Measurements from ENCODE around the gene KLHL30.

Gene KLHL30

DNA sequence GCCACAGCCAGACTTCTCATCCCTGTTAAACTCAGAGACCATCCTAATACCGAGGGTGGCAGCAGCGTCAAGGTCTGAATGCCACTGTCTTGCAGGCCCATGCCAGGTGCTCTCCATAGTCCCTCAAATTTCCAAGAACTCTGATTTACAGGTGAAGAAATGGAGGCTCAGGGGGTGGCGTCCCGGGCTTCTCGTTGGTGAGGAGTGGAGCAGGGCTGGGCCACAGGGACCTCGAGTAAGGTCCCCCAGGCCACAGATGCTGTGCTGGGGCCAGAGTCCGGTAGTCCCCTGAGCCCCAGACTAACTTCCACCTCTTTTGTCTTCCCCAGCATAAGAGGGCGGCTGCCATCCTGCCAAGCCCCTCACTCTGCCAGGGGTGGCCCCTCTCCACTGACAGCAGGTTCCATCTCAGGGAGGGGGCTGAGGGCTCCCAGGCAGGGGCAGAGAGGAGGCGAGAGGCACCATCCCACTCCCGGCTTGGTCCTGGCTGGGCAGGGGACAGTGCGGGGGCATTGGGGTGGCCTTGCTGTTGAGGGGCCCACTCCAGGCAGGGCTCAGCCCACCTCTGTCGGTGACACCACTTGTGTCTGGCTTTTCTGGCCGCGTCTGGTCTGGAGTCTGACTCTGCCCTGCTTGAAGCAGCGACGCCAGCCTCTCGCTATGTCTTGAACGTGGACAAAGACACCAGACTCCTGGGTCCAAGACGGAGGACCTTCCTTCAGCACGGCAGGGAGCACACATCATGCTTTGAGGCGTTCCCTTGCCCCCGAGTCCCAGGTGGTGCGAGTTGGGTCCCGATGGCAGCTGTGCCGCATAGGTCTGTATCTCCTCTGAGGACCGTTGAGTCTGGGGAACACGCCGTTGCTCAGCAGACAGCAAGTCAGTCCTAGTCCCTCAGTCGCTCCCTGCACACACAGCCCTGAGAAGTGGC is 15.9 kb upstream of the KLHL30 start:
- no peaks in the 10 kb centered on the region for H3K36me3 Mint-ChIP-seq (ENCODE audit: low read depth)
- H3K27ac Mint-ChIP-seq: no peak overlapping the region
- H3K27me3 Mint-ChIP-seq (ENCODE audit: low read depth): peaks cover 4% of the 10 kb centered on the region

DNA sequence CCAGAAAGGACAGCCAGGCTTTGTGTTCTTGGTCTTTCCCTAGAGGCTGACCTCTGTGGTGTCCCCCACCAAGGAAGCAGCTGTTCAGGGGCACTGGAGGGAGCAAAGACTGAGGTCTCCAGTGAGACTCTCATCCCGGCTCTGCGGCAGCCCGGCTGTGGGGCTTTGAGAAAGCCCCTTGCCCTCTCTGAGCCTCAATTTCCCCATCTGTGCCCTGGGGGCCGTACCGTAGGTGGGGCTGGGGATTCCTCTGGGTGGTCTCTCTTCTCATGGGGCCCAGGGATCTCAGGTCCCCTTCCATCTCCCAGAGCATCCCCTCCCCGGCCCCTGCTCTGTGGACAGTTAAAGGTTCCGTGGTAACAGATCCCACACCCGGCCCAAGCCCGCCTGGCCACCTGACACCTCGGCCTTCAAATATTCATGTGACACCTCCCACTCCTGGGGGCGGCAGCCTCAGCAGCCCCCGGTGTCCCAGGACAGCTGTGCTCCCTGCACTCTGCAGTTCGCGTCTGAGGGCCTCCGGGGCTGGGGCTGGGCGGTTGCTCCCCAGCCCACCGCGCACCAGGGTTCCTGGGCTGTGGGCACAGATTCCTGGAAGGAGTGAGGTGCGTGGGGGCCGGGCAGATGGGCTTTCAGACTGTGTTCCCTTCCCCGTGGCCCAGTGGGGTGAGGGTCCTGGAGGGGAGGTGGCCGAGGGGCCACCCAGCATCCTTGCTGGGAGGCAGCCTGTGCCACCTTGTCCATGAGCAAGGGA is 15.1 kb upstream of the KLHL30 start:
- H3K4me3 Mint-ChIP-seq: no peak overlapping the region
- no peaks in the 10 kb centered on the region for H3K4me1 Mint-ChIP-seq (ENCODE audit: low read depth)
- H3K36me3 Mint-ChIP-seq (ENCODE audit: low read depth): no peaks in the 10 kb centered on the region
- H3K9me3 Mint-ChIP-seq: no peaks in the 10 kb centered on the region
- no peak overlapping the region for H3K27ac Mint-ChIP-seq
- no peak for DNase-seq (ENCODE audit: low spot score)
- no peaks in the 10 kb centered on the region for H3K27me3 Mint-ChIP-seq (ENCODE audit: low read depth)

More for the DNA sequence above, 15.9 kb upstream of the KLHL30 start:
- Mint-ChIP-seq H3K4me3 (no peak overlapping the region), H3K4me1 (ENCODE audit: low read depth) (no peaks in the 10 kb centered on the region), H3K9me3 (no peaks in the 10 kb centered on the region)
- DNase-seq (ENCODE audit: low spot score): no peak

DNA sequence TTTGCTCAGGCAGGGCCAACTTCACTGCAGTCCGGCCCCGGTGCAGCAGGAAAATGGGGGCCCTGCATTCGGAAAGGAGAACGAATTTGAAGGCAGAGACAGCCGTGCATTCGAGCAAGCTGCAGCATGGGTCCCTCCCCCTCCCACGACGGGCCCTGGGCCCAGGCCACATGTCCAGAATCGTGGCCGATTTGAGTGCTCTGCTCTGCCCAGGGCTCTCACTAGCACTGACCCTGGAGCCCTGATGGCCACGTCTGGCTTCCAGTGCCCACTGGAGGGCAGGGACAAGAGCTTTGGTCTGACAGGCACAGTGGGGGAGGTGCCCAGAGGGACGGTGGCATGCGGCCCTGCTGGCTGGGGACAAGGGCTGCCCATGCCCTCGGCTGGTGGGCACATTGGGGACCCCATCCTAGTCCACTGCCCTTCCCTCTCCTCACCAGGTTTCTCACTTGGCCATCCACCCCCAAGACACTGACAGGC is 14.4 kb upstream of the KLHL30 start:
- H3K36me3 Mint-ChIP-seq (ENCODE audit: low read depth): no peaks in the 10 kb centered on the region
- H3K27me3 Mint-ChIP-seq (ENCODE audit: low read depth): no peaks in the 10 kb centered on the region
- DNase-seq (ENCODE audit: low spot score): no peak
- H3K9me3 Mint-ChIP-seq: no peaks in the 10 kb centered on the region
- H3K27ac Mint-ChIP-seq: no peak overlapping the region
- H3K4me1 Mint-ChIP-seq (ENCODE audit: low read depth): no peaks in the 10 kb centered on the region
- no peak overlapping the region for H3K4me3 Mint-ChIP-seq

DNA sequence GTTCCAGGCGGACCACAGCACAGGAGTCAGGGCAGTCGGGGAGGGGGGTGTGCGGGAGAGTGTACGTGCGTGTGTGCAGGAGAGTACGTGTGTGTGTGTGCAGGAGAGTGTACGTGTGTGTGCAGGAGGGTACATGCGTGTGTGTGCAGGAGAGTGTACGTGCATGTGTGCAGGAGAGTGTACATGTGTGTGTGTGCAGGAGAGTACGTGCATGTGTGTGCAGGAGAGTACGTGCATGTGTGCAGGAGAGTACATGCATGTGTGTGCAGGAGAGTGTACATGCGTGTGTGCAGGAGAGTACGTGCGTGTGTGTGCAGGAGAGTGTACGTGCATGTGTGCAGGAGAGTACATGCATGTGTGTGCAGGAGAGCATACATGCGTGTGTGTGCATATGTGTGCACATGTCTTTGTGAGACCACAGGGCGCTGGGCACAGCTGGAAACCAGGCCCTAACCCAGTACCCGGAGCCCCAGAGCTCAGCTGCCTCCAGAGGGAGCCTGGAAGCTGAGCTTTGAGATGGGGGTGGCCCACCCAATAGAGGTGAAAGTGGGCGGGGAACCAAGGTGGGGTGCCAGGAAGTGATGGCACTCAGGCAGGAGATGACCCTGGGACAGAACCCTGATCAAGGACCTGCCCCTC is 13.9 kb upstream of the KLHL30 start:
- no peak for DNase-seq (ENCODE audit: low spot score)
- no peak overlapping the region for H3K4me3 Mint-ChIP-seq
- H3K4me1 Mint-ChIP-seq (ENCODE audit: low read depth): no peaks in the 10 kb centered on the region
- no peaks in the 10 kb centered on the region for H3K27me3 Mint-ChIP-seq (ENCODE audit: low read depth)
- no peak overlapping the region for H3K27ac Mint-ChIP-seq
- no peaks in the 10 kb centered on the region for H3K36me3 Mint-ChIP-seq (ENCODE audit: low read depth)
- no peaks in the 10 kb centered on the region for H3K9me3 Mint-ChIP-seq

DNA sequence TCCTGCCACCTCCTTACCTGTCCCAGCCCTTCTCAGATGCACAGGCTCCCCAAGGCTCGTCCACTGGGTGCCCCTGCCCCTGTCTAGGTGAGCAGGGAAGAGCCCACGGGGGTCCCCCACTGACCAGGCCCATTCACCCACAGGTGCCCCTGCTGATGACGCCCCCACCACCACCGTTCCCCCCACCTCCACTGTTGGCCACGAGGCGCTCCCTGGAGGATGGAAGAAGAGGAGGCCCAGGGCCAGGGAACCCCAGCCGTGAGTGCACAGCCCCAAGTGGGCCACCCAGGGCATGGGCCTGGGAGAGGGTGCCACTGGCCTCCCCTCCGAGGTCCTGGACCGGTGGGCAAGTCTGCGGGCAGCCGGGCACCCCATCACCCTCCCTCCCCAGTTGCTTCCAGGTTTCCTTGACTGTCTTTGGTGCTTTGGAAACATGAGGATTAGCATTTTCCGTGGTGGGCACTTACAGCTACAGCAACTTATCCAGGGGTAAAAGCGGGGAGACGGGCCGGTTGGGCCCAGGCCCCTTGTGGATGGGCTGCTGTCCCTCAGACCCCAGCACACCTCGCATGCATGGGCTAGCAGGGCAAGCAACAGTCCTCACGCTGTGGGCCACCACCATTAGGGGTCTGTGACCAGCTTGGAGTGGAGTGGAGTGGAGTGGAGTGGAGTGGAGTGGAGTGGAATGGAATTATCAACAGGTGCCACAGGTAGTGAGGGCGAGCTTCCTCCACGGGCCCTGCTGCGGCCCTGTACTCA is 13.2 kb upstream of the KLHL30 start:
- no peaks in the 10 kb centered on the region for H3K4me1 Mint-ChIP-seq (ENCODE audit: low read depth)
- no peaks in the 10 kb centered on the region for H3K9me3 Mint-ChIP-seq
- no peak overlapping the region for H3K27ac Mint-ChIP-seq
- DNase-seq (ENCODE audit: low spot score): no peak
- no peaks in the 10 kb centered on the region for H3K27me3 Mint-ChIP-seq (ENCODE audit: low read depth)
- H3K4me3 Mint-ChIP-seq: no peak overlapping the region
- H3K36me3 Mint-ChIP-seq (ENCODE audit: low read depth): no peaks in the 10 kb centered on the region

DNA sequence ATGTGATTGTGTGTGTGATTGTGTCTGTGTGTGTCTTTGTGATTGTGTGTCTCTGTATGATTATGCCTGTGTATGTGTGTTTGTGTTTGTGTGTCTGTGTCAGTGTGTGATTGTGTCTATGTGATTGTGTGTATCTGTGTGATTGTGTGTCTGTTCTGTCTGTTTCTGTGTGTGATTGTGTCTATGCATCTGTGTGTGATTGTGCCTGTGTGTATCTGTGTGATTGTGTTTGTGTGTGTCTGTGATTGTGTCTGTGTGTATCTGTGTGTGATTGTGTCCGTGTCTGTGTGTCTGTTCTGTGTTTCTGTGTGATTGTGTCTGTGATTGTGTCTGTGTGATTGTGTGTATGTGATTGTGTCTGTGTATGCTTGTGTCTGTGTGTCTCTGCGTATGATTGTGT is 12.1 kb upstream of the KLHL30 start:
- Mint-ChIP-seq H3K27ac (no peak overlapping the region), H3K36me3 (ENCODE audit: low read depth) (no peaks in the 10 kb centered on the region), H3K27me3 (ENCODE audit: low read depth) (no peaks in the 10 kb centered on the region), H3K9me3 (no peaks in the 10 kb centered on the region), H3K4me1 (ENCODE audit: low read depth) (no peaks in the 10 kb centered on the region), H3K4me3 (no peak overlapping the region)
- no peak for DNase-seq (ENCODE audit: low spot score)

DNA sequence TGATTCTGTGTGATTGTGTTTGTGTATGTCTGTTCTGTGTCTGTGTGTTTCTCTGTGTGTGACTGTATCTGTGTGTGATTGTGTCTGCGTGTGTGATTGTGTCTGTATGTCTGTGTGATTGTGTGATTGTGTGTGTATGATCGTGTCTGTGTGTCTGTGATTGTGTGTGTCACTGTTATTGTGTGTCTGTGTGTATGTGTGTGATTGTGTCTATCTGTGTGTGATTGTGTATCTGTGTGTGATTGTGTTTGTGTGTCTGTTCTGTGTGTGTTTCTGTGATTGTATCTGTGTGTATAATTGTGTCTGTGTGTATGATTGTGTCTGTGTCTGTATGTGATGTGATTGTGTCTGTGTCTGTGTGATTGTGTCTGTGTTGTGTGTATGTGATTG is 11.7 kb upstream of the KLHL30 start:
- H3K27me3 Mint-ChIP-seq (ENCODE audit: low read depth): no peaks in the 10 kb centered on the region
- H3K27ac Mint-ChIP-seq: no peak overlapping the region
- H3K9me3 Mint-ChIP-seq: no peaks in the 10 kb centered on the region
- DNase-seq (ENCODE audit: low spot score): no peak
- no peaks in the 10 kb centered on the region for H3K36me3 Mint-ChIP-seq (ENCODE audit: low read depth)
- no peak overlapping the region for H3K4me3 Mint-ChIP-seq
- no peaks in the 10 kb centered on the region for H3K4me1 Mint-ChIP-seq (ENCODE audit: low read depth)

DNA sequence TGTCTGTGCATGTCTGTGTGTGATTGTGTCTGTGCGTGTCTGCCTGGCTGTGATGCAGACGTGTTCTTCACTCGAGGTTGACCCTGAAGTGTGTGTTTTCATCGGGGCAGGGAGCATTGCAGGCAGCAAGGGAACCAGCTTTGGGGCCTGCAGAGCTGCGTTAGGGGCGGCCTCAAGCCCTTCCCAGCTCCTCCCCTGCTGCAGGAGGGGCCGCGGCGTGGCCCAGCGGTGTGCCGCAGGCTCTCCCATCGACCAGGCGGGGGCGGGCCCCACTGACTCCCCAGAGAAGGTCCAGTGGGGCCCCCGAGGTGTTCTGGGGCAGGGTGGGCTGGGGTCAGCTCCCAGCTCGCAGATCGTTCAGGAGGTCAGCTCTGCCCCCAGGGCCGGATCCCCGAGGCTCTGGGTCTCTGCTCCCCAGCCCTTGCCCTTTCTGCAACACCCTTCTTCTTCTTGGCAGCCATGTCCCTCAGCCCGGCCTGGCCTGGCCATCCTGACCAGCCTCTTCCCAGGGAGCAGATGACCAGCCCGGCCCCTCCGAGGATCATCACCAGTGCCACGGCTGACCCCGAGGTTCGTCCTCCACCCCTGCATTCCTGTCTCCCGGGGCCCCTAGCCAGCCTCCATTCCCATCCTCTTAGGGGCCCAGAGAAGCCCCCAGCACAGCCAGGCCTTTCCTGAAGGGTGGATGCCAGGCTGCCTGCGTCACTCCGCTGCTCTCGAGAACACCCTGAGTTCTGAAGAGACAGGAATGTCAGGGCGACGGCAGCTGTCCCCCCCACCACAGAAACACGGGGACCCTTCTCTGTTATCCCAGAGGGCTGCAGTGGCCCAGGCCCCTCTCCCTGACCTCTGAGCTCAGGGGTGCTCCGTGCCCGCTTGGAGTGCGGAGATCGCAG is 11.1 kb upstream of the KLHL30 start:
- DNase-seq (ENCODE audit: low spot score): no peak
- H3K9me3 Mint-ChIP-seq: no peaks in the 10 kb centered on the region
- no peaks in the 10 kb centered on the region for H3K4me1 Mint-ChIP-seq (ENCODE audit: low read depth)
- no peak overlapping the region for H3K27ac Mint-ChIP-seq
- H3K36me3 Mint-ChIP-seq (ENCODE audit: low read depth): no peaks in the 10 kb centered on the region
- H3K27me3 Mint-ChIP-seq (ENCODE audit: low read depth): no peaks in the 10 kb centered on the region
- no peak overlapping the region for H3K4me3 Mint-ChIP-seq

DNA sequence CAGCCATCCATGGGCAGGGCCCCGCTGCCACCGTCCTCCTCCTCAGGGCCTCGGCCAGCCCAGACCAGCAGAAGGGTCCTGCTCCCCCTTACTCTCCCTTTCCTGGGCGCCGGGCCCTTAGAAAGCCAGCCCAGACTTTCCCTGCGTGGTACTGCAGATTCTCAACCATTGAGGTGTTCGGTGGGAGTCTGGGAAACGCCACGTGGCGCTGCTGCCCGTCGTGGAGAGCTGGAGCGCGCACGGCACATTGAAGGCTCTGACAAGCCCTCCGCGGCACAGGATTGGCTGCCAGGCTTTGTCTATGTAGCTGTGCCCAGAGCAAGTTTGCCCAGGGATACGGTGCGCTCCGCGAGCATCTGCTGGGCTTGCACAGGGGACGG is 10.4 kb upstream of the KLHL30 start:
- no peak for DNase-seq (ENCODE audit: low spot score)
- Mint-ChIP-seq H3K27me3 (ENCODE audit: low read depth) (no peaks in the 10 kb centered on the region), H3K36me3 (ENCODE audit: low read depth) (no peaks in the 10 kb centered on the region), H3K4me3 (no peak overlapping the region), H3K4me1 (ENCODE audit: low read depth) (no peaks in the 10 kb centered on the region), H3K27ac (no peak overlapping the region), H3K9me3 (no peaks in the 10 kb centered on the region)

DNA sequence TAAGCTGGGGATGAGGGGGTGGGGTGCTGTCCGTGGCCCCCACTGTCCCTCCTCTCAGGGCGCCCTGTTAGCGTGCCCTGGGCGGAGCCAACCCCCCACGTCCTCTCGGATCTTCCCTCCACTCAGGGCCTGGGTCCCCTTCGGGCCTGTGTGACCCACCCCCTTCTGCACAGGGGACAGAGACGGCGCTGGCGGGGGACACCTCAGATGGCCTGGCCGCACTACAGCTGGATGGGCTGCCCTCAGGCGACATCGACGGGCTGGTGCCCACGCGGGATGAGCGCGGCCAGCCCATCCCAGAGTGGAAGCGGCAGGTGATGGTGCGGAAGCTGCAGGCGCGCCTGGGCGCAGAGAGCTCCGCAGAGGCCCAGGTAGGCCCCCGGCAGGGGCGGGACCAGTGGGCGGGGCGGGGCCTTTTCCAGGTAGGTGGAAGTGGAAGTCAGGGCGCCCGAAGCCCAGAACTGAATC is 9.9 kb upstream of the KLHL30 start:
- Mint-ChIP-seq H3K27me3 (ENCODE audit: low read depth) (no peaks in the 10 kb centered on the region), H3K36me3 (ENCODE audit: low read depth) (no peaks in the 10 kb centered on the region), H3K9me3 (no peaks in the 10 kb centered on the region), H3K4me1 (ENCODE audit: low read depth) (no peaks in the 10 kb centered on the region), H3K4me3 (no peak overlapping the region), H3K27ac (no peak overlapping the region)
- no peak for DNase-seq (ENCODE audit: low spot score)

DNA sequence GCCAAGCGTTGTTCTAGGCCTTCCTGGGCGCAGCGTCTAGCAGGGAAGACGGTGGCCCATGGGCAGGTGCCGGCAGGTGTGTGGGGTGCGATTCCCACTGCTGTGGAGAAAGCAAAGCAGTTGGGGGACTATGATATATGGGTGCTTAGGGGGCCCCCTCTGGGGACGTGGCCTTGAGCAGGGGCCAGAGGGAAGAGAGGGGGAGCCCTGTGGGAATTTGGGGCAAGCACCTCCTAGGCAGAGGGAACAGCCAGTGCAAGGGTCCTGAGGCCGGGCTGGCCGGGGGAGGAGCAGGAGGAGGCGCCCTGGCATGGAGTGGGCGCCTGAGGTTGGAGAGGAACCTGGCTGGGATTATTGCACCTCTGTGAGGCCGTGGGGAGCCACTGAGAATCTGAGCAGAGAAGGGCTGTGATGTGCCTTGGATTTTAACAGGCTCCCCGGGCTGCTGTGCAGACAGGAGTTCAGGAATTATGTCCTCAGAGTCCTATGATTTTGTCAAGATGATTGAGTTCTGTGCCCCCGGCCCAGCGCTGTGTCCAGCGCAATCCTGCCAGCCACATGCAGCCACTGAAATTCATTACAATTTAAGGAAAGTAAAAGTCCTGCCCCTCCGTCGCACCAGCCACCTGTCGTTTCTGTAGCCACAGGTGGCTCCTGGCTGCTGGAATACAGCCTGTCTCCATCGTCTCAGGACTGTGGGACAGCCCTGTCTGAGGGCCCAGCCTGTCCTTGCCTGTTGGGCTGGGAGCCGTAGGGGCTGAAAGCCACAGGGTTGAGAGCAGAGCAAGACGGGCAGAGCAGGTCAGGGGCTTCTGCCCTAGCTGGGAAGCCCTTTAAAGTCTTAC is 9.1 kb upstream of the KLHL30 start:
- H3K27me3 Mint-ChIP-seq (ENCODE audit: low read depth): no peaks in the 10 kb centered on the region
- H3K36me3 Mint-ChIP-seq (ENCODE audit: low read depth): no peaks in the 10 kb centered on the region
- no peak for DNase-seq (ENCODE audit: low spot score)
- H3K27ac Mint-ChIP-seq: no peak overlapping the region
- H3K4me3 Mint-ChIP-seq: no peak overlapping the region
- H3K4me1 Mint-ChIP-seq (ENCODE audit: low read depth): no peaks in the 10 kb centered on the region
- no peaks in the 10 kb centered on the region for H3K9me3 Mint-ChIP-seq

DNA sequence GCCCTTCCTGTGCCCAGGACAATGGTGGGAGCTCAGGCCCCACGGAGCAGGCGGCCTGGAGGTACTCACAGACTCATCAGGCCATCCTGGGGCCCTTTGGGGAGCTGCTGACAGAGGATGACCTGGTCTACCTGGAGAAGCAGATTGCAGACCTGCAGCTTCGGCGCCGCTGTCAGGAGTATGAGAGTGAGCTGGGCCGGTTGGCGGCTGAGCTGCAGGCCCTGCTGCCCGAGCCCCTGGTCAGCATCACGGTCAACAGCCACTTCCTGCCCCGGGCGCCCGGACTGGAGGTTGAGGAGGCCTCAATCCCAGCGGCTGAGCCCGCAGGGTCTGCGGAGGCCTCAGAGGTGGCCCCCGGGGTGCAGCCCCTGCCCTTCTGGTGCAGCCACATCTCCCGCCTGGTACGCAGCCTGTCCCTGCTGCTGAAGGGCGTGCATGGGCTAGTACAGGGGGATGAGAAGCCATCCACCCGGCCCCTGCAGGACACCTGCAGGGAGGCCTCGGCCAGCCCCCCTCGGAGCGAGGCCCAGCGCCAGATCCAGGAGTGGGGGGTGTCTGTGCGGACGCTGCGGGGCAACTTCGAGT is 8.3 kb upstream of the KLHL30 start:
- no peaks in the 10 kb centered on the region for H3K27me3 Mint-ChIP-seq (ENCODE audit: low read depth)
- no peak overlapping the region for H3K27ac Mint-ChIP-seq
- no peak for DNase-seq (ENCODE audit: low spot score)
- H3K9me3 Mint-ChIP-seq: no peaks in the 10 kb centered on the region
- H3K4me1 Mint-ChIP-seq (ENCODE audit: low read depth): no peaks in the 10 kb centered on the region
- H3K4me3 Mint-ChIP-seq: no peak overlapping the region
- H3K36me3 Mint-ChIP-seq (ENCODE audit: low read depth): no peaks in the 10 kb centered on the region

All from T-helper 2 cell treated with Interferon-gamma antibody and Interleukin-4, amounts not matched to agents 5 μg/mL and 100 μg/mL, for 36 hours (primary cell).